PFSK-1 (cell line): Measurements from ENCODE around the gene RBMS3.

Source experiments
- POLR2AphosphoS5 ChIP-seq: IDR thresholded peaks from 2 replicates; pipeline ENCODE4 v1.6.1; 2012; ENCODE audit warnings: low read depth, mild to moderate bottlenecking, control low read depth, low read length, moderate library complexity
- TF ChIP-seq, protein P1 (sequence below), 2 experiments: IDR thresholded peaks; 2 replicates each; pipeline versions ENCODE4 v1.6.1 to v1.8.0; 2011 to 2012; ENCODE audit warnings: low read depth in 2 of 2, low read length in 2 of 2, control low read depth in 1 of 2, inconsistent platforms in 1 of 2, mild to moderate bottlenecking in 1 of 2, moderate library complexity in 1 of 2; ENCODE audit not compliant: insufficient read depth in 1 of 2

DNA sequence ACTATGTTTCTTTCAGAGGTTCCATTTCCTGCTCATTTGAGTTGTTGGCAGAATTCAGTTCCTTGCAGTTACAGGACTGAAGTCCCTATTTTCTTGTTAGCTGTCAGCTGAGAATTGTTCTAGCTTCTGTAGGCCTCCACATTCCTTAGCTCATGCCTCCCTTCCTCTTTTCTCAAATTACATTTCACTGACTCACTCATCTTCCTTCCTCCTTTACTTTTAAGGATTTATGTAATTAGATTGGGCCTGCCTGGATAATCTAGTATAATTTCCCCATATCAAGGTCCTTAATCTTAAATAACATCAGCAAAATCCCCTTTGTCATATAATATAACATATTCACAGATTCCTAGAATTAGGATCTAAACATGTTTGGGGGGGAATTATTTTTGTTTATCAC lies 40.6 kb upstream of the RBMS3 start:
- TF ChIP-seq, protein P1, sequence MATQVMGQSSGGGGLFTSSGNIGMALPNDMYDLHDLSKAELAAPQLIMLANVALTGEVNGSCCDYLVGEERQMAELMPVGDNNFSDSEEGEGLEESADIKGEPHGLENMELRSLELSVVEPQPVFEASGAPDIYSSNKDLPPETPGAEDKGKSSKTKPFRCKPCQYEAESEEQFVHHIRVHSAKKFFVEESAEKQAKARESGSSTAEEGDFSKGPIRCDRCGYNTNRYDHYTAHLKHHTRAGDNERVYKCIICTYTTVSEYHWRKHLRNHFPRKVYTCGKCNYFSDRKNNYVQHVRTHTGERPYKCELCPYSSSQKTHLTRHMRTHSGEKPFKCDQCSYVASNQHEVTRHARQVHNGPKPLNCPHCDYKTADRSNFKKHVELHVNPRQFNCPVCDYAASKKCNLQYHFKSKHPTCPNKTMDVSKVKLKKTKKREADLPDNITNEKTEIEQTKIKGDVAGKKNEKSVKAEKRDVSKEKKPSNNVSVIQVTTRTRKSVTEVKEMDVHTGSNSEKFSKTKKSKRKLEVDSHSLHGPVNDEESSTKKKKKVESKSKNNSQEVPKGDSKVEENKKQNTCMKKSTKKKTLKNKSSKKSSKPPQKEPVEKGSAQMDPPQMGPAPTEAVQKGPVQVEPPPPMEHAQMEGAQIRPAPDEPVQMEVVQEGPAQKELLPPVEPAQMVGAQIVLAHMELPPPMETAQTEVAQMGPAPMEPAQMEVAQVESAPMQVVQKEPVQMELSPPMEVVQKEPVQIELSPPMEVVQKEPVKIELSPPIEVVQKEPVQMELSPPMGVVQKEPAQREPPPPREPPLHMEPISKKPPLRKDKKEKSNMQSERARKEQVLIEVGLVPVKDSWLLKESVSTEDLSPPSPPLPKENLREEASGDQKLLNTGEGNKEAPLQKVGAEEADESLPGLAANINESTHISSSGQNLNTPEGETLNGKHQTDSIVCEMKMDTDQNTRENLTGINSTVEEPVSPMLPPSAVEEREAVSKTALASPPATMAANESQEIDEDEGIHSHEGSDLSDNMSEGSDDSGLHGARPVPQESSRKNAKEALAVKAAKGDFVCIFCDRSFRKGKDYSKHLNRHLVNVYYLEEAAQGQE (IDR thresholded peaks at IDR 0.05; ENCODE audit: insufficient read depth in 1 of 2, low read depth in 2 of 2, low read length in 2 of 2) = no peak
- TF ChIP-seq POLR2AphosphoS5 = no peak
